Peyer's patch (tissue), 4 donors: Measurements from ENCODE around the gene KCNC4.

Experiments used
- POLR2A ChIP-seq, 2 donors: fragments of 450-650 bp; IDR thresholded peaks; one replicate each; pipeline ENCODE4 v1.5.1; 2017; ENCODE audit warnings: antibody characterized with exemption in 2 of 2, mild to moderate bottlenecking in 2 of 2, moderate library complexity in 2 of 2
- TF ChIP-seq, protein P1 (sequence below), 6 experiments: fragments of 450-650 bp in 4 of 6; fragments of 200-600 bp in 2 of 6; sonication (generic) in 1 of 6; IDR thresholded peaks; one replicate each; pipeline ENCODE4 v1.5.1; 2017 to 2019; ENCODE audit warnings: antibody characterized with exemption in 6 of 6, mild to moderate bottlenecking in 3 of 6, moderate library complexity in 1 of 6

- TF ChIP-seq, protein P1, sequence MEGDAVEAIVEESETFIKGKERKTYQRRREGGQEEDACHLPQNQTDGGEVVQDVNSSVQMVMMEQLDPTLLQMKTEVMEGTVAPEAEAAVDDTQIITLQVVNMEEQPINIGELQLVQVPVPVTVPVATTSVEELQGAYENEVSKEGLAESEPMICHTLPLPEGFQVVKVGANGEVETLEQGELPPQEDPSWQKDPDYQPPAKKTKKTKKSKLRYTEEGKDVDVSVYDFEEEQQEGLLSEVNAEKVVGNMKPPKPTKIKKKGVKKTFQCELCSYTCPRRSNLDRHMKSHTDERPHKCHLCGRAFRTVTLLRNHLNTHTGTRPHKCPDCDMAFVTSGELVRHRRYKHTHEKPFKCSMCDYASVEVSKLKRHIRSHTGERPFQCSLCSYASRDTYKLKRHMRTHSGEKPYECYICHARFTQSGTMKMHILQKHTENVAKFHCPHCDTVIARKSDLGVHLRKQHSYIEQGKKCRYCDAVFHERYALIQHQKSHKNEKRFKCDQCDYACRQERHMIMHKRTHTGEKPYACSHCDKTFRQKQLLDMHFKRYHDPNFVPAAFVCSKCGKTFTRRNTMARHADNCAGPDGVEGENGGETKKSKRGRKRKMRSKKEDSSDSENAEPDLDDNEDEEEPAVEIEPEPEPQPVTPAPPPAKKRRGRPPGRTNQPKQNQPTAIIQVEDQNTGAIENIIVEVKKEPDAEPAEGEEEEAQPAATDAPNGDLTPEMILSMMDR (IDR thresholded peaks at IDR 0.05), result no peak
- TF ChIP-seq POLR2A (IDR thresholded peaks at IDR 0.05), result no peak
Observed at GRCh38 chr1:110160538-110161100, 49.5 kb upstream of the KCNC4 start.
